GM12878 (cell line): ENCODE results near the gene EMP3. TPM values are rescaled to one million over a fixed set of nuclear protein-coding genes. Genes with fewer than 3 reads are reported as not detected.

Experiments used
- ATAC-seq: fragments of 200-7000 bp; cut with Tn5 transposase; 3 replicates; pipeline ENCODE4 v1.9.1; 2020; ENCODE audit warnings: mild to moderate bottlenecking, moderate library complexity
- BruUV-seq: library from RNA; stranded (reverse); fragments of 400-500 nt; replicated peaks from 2 replicates; lab custom pipeline; 2021; lab: Mats Ljungman, UMichigan
- CTCF ChIA-PET: fragments of 300-600 bp; sonication (Branson Sonifier 250); formaldehyde crosslinking; extraction: SDS; loops from one replicate; lab custom pipeline; 2021; ENCODE audit warnings: inconsistent platforms; lab: Yijun Ruan, JAX
- POLR2A ChIA-PET: fragments of 350-600 bp; formaldehyde crosslinking; extraction: SDS; loops from one replicate; lab custom pipeline; 2021; ENCODE audit warnings: inconsistent platforms; lab: Charles Lee
- RAD21 ChIA-PET: fragments of 300-600 bp; sonication (Branson Sonifier 250); formaldehyde crosslinking; loops from one replicate; lab custom pipeline; 2023; ENCODE audit warnings: antibody characterized with exemption; ENCODE audit not compliant: unreplicated experiment; lab: Charles Lee
- SMC1A ChIA-PET: fragments of 300-600 bp; sonication (Branson Sonifier 250); formaldehyde crosslinking; loops from one replicate; lab custom pipeline; 2023; ENCODE audit not compliant: unreplicated experiment, uncharacterized antibody; lab: Charles Lee
- DNase-seq: peaks from one replicate; pipeline ENCODE4 v3.0.0-alpha.2; 2011; ENCODE audit warnings: low read depth, low spot score
- FAIRE-seq: peaks from 3 replicates; lab custom pipeline; 2011; peaks lifted over from hg19 to GRCh38; lab: Jason Lieb, UNC
- H2AFZ ChIP-seq: 2 replicates; pipeline ENCODE4 v1.6.0; 2011; ENCODE audit warnings: low read depth, low read length, control low read depth; ENCODE audit not compliant: control insufficient read depth
- H3K27ac ChIP-seq: 2 replicates; pipeline ENCODE4 v1.5.1; 2011; ENCODE audit warnings: control low read depth; ENCODE audit not compliant: control insufficient read depth, insufficient read depth
- H3K27me3 ChIP-seq, 2 experiments: replicated peaks in 1 of 2; 2 replicates each; pipeline versions ENCODE4 v1.6.0 to v1.6.1; 2011; ENCODE audit warnings: low read length in 1 of 2; ENCODE audit not compliant: control insufficient read depth in 2 of 2, insufficient read depth in 2 of 2
- H3K36me3 ChIP-seq, 2 experiments: 2 replicates each; pipeline ENCODE4 v1.5.1; 2011; ENCODE audit warnings: low read length in 1 of 2; ENCODE audit not compliant: control insufficient read depth in 2 of 2, insufficient read depth in 2 of 2
- H3K4me1 ChIP-seq: 2 replicates; pipeline ENCODE4 v1.6.1; 2011; ENCODE audit warnings: mild to moderate bottlenecking, low read length, moderate library complexity, mixed read lengths; ENCODE audit not compliant: control insufficient read depth, insufficient read depth
- H3K4me2 ChIP-seq: 2 replicates; pipeline ENCODE4 v1.6.0; 2011; ENCODE audit warnings: control low read depth; ENCODE audit not compliant: control insufficient read depth, insufficient read depth
- H3K4me3 ChIP-seq: fragments of 200-600 bp; sonication (generic); 2 replicates; pipeline ENCODE4 v1.5.1; 2016
- H3K79me2 ChIP-seq: 2 replicates; pipeline ENCODE4 v1.6.0; 2011; ENCODE audit warnings: low read length; ENCODE audit not compliant: control insufficient read depth, insufficient read depth
- H3K9ac ChIP-seq: 2 replicates; pipeline ENCODE4 v1.8.0; 2011; ENCODE audit warnings: low read length, control low read depth, mixed read lengths; ENCODE audit not compliant: control insufficient read depth, insufficient read depth
- H3K9me3 ChIP-seq: replicated peaks from 3 replicates; pipeline ENCODE4 v1.5.1; 2011; ENCODE audit warnings: mild to moderate bottlenecking, low read length; ENCODE audit not compliant: control insufficient read depth, insufficient read depth
- H4K20me1 ChIP-seq: 2 replicates; pipeline ENCODE4 v1.6.0; 2011; ENCODE audit not compliant: control insufficient read depth, insufficient read depth
- CBFB ChIP-seq: IDR thresholded peaks from 2 replicates; pipeline ENCODE4 v1.6.1; 2016; ENCODE audit warnings: antibody characterized with exemption, low read depth
- DPF2 ChIP-seq: fragments of 450-650 bp; IDR thresholded peaks from 2 replicates; pipeline ENCODE4 v1.6.1; 2017; ENCODE audit warnings: mild to moderate bottlenecking
- LARP7 ChIP-seq: fragments of 450-650 bp; IDR thresholded peaks from 2 replicates; pipeline ENCODE4 v1.6.1; 2017; ENCODE audit warnings: mild to moderate bottlenecking
- NR2F1 ChIP-seq: fragments of 450-650 bp; conservative IDR thresholded peaks from 2 replicates; pipeline ENCODE4 v1.6.1; 2017; ENCODE audit warnings: mild to moderate bottlenecking
- POU2F2 ChIP-seq: IDR thresholded peaks from 3 replicates; pipeline ENCODE4 v1.6.1; 2011; ENCODE audit warnings: low read depth, mild to moderate bottlenecking, low read length, borderline replicate concordance
- SRF ChIP-seq, 2 experiments: IDR thresholded peaks; 2 replicates each; pipeline ENCODE4 v1.6.1; 2011; ENCODE audit warnings: low read depth in 2 of 2, low read length in 2 of 2, mild to moderate bottlenecking in 1 of 2, moderate library complexity in 1 of 2
- SUPT20H ChIP-seq: IDR thresholded peaks from 2 replicates; pipeline ENCODE4 v1.6.1; 2011; ENCODE audit warnings: low read depth, mild to moderate bottlenecking, low read length, moderate library complexity, borderline replicate concordance; ENCODE audit not compliant: control insufficient read depth
- ZNF384 ChIP-seq: IDR thresholded peaks from 2 replicates; pipeline ENCODE4 v1.6.1; 2012; ENCODE audit warnings: low read depth, mild to moderate bottlenecking, low read length, improper control_type of control experiment, borderline replicate concordance
- WGBS: methylation state at CpG from one replicate; pipeline ENCODE4 v1.1.6; 2016; ENCODE audit warnings: low lambda C conversion rate; ENCODE audit not compliant: insufficient replicate concordance, insufficient coverage; ENCODE audit errors: missing lambda C conversion rate; 5-methylcytosine and 5-hydroxymethylcytosine counted together
- in situ Hi-C: fragments of 300-500 bp; cut with MboI; formaldehyde crosslinking; loops from 9 replicates; pipeline ENCODE4 v1.14.3; 2018; ENCODE audit warnings: mixed read lengths
- intact Hi-C: fragments of 100-400 bp; cut with micrococcal nuclease; formaldehyde crosslinking; loops from one replicate; pipeline ENCODE4 v1.14.2; 2022; ENCODE audit not compliant: unreplicated experiment
- polyA plus RNA-seq, 11 experiments: library from polyadenylated mRNA; depleted of rRNA in 4 of 11; unstranded in 6 of 11; stranded (reverse) in 5 of 11; fragments of >200 nt; fragmentation: Nextera tagmentation in 4 of 11; fragmentation: Illumina TruSeq in 1 of 11; extraction: Ambion mirVana in 4 of 11; extraction: Trizol in 1 of 11; gene quantifications; 1 replicate in 1 of 11; 2 replicates in 10 of 11; pipeline versions ENCODE4 v1.2.1 to v1.2.3, GENCODE V29; 2011 to 2016; ENCODE audit warnings: inconsistent platforms in 2 of 11, missing spikeins in 2 of 11, low read depth in 1 of 11
- total RNA-seq, 4 experiments: library from RNA; depleted of rRNA in 3 of 4; stranded (reverse); fragments of >200 nt in 3 of 4; fragmentation: Illumina TruSeq in 1 of 4; extraction: Trizol in 1 of 4; gene quantifications; 2 replicates each; pipeline versions ENCODE4 v1.2.1 to v1.2.3, GENCODE V29; 2013 to 2021
- TF ChIP-seq, protein P1 (sequence below): fragments of 450-650 bp; IDR thresholded peaks from 2 replicates; pipeline ENCODE4 v1.6.1; 2016; ENCODE audit warnings: mild to moderate bottlenecking, moderate library complexity, borderline replicate concordance
- TF ChIP-seq, protein P2 (sequence below): IDR thresholded peaks from 2 replicates; pipeline ENCODE4 v1.6.1; 2012; ENCODE audit warnings: low read depth, low read length, improper control_type of control experiment
- TF ChIP-seq, protein P3 (sequence below): fragments of 450-650 bp; conservative IDR thresholded peaks from 2 replicates; pipeline ENCODE4 v1.6.1; 2017; ENCODE audit warnings: mild to moderate bottlenecking, moderate library complexity
- TF ChIP-seq, protein P4 (sequence below): IDR thresholded peaks from 2 replicates; pipeline ENCODE4 v1.6.1; 2012; ENCODE audit warnings: mild to moderate bottlenecking, low read depth, low read length

Gene EMP3
- total and polyA plus RNA-seq, 10 of the 15 experiments (the other 5 are each of a cell fraction or from before 2014, with no cell fraction given) = 53.2 to 224 (median 134) TPM

DNA sequence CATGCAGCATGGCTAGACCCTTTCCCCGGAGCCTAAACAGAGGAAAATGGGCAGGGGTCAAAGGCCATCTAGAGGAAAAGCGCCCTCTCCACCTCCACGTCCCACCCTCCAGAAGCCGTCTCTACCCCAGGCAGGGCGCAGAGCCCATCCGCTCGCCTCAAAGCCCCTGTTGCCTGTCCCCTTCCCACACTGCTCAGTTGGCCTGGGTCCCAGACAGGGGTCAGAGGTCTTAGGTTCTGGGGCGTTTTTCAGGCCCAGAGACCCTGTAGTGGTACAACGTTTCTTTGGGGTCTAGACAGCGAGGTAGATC is 38.1 kb downstream of the EMP3 start:
- FAIRE-seq (no peak), DNase-seq (no peak), ATAC-seq (peak; percentile 12)
- ChIA-PET POLR2A (interaction anchor here (0.7 to 3.1 kb wide), 18 partner anchors 12 to 763 kb away, joined by 3 to 39 read pairs (median 4); partner anchors contain the start of genes CARD8, EMP3, KDELR1 and RPL18), SMC1A (interaction anchor here (0.8 to 1.6 kb wide), 10 partner anchors 14 to 126 kb away, joined by 3 to 7 read pairs (median 4); partner anchors contain the start of gene KDELR1), CTCF (interaction anchor here (0.7 to 3.1 kb wide), 11 partner anchors 9 to 1047 kb away, joined by 3 to 36 read pairs (median 4); partner anchors contain the start of gene KDELR1), RAD21 (interaction anchor here (0.6 to 2.5 kb wide), 10 partner anchors 12 to 220 kb away, joined by 3 to 46 read pairs (median 4); partner anchors contain the start of genes EMP3, KCNJ14 and KDELR1)
- Histone ChIP-seq H3K36me3 (no peaks in the 10 kb centered on the region), H3K27ac (peak overlapping the region; percentile 99), H3K9ac (peak overlapping the region; percentile 100), H2AFZ (peak overlapping the region; percentile 96), H3K4me1 (peaks cover 9% of the 10 kb centered on the region; the same call in 1 of the 2 replicates), H3K4me3 (peak overlapping the region; percentile 82), H4K20me1 (no peaks in the 10 kb centered on the region), H3K27me3 (no peaks in the 10 kb centered on the region), H3K4me2 (peak overlapping the region; percentile 100), H3K9me3 (no peaks in the 10 kb centered on the region), H3K79me2 (peaks cover 3% of the 10 kb centered on the region)
- intact Hi-C loops = loop anchor here (5.0 kb wide), 1 partner anchor 129 kb away; no protein-coding TSS in a partner anchor
- in situ Hi-C loops = no loop called here
- WGBS = 0% methylated on average over 9 of the region's 10 CpGs
- TSS peak; percentile 88 for BruUV-seq
- no peak for TF ChIP-seq SRF (IDR thresholded peaks at IDR 0.05; ENCODE audit: low read depth in 2 of 2, low read length in 2 of 2)
- no peak for TF ChIP-seq ZNF384
- no peak for TF ChIP-seq POU2F2
- no peak for TF ChIP-seq SUPT20H
- TF ChIP-seq, protein P1, sequence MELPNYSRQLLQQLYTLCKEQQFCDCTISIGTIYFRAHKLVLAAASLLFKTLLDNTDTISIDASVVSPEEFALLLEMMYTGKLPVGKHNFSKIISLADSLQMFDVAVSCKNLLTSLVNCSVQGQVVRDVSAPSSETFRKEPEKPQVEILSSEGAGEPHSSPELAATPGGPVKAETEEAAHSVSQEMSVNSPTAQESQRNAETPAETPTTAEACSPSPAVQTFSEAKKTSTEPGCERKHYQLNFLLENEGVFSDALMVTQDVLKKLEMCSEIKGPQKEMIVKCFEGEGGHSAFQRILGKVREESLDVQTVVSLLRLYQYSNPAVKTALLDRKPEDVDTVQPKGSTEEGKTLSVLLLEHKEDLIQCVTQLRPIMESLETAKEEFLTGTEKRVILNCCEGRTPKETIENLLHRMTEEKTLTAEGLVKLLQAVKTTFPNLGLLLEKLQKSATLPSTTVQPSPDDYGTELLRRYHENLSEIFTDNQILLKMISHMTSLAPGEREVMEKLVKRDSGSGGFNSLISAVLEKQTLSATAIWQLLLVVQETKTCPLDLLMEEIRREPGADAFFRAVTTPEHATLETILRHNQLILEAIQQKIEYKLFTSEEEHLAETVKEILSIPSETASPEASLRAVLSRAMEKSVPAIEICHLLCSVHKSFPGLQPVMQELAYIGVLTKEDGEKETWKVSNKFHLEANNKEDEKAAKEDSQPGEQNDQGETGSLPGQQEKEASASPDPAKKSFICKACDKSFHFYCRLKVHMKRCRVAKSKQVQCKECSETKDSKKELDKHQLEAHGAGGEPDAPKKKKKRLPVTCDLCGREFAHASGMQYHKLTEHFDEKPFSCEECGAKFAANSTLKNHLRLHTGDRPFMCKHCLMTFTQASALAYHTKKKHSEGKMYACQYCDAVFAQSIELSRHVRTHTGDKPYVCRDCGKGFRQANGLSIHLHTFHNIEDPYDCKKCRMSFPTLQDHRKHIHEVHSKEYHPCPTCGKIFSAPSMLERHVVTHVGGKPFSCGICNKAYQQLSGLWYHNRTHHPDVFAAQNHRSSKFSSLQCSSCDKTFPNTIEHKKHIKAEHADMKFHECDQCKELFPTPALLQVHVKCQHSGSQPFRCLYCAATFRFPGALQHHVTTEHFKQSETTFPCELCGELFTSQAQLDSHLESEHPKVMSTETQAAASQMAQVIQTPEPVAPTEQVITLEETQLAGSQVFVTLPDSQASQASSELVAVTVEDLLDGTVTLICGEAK = peak; percentile 43; the same call in 1 of the 2 replicates
- TF ChIP-seq, protein P2, sequence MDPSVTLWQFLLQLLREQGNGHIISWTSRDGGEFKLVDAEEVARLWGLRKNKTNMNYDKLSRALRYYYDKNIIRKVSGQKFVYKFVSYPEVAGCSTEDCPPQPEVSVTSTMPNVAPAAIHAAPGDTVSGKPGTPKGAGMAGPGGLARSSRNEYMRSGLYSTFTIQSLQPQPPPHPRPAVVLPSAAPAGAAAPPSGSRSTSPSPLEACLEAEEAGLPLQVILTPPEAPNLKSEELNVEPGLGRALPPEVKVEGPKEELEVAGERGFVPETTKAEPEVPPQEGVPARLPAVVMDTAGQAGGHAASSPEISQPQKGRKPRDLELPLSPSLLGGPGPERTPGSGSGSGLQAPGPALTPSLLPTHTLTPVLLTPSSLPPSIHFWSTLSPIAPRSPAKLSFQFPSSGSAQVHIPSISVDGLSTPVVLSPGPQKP = no peak
- TF ChIP-seq, protein P3, sequence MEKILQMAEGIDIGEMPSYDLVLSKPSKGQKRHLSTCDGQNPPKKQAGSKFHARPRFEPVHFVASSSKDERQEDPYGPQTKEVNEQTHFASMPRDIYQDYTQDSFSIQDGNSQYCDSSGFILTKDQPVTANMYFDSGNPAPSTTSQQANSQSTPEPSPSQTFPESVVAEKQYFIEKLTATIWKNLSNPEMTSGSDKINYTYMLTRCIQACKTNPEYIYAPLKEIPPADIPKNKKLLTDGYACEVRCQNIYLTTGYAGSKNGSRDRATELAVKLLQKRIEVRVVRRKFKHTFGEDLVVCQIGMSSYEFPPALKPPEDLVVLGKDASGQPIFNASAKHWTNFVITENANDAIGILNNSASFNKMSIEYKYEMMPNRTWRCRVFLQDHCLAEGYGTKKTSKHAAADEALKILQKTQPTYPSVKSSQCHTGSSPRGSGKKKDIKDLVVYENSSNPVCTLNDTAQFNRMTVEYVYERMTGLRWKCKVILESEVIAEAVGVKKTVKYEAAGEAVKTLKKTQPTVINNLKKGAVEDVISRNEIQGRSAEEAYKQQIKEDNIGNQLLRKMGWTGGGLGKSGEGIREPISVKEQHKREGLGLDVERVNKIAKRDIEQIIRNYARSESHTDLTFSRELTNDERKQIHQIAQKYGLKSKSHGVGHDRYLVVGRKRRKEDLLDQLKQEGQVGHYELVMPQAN = peak; percentile 37; the same call in 1 of the 2 replicates
- TF ChIP-seq NR2F1 = peak; percentile 97
- TF ChIP-seq, protein P4, sequence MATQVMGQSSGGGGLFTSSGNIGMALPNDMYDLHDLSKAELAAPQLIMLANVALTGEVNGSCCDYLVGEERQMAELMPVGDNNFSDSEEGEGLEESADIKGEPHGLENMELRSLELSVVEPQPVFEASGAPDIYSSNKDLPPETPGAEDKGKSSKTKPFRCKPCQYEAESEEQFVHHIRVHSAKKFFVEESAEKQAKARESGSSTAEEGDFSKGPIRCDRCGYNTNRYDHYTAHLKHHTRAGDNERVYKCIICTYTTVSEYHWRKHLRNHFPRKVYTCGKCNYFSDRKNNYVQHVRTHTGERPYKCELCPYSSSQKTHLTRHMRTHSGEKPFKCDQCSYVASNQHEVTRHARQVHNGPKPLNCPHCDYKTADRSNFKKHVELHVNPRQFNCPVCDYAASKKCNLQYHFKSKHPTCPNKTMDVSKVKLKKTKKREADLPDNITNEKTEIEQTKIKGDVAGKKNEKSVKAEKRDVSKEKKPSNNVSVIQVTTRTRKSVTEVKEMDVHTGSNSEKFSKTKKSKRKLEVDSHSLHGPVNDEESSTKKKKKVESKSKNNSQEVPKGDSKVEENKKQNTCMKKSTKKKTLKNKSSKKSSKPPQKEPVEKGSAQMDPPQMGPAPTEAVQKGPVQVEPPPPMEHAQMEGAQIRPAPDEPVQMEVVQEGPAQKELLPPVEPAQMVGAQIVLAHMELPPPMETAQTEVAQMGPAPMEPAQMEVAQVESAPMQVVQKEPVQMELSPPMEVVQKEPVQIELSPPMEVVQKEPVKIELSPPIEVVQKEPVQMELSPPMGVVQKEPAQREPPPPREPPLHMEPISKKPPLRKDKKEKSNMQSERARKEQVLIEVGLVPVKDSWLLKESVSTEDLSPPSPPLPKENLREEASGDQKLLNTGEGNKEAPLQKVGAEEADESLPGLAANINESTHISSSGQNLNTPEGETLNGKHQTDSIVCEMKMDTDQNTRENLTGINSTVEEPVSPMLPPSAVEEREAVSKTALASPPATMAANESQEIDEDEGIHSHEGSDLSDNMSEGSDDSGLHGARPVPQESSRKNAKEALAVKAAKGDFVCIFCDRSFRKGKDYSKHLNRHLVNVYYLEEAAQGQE = no peak
- 0 out of 2 replicates have a peak, but pooled peaks have one; percentile 48 for TF ChIP-seq CBFB
- peak; percentile 40; the same call in 1 of the 2 replicates for TF ChIP-seq DPF2
- TF ChIP-seq LARP7 = peak; percentile 72; the same call in 1 of the 2 replicates
